ENCODE measurements around the gene MACIR.
"Not testable (repeated sequence)": the region's sequence is repeated elsewhere in the genome, so short reads cannot be mapped to it uniquely, and the experiment has no call there.

Gene MACIR

DNA sequence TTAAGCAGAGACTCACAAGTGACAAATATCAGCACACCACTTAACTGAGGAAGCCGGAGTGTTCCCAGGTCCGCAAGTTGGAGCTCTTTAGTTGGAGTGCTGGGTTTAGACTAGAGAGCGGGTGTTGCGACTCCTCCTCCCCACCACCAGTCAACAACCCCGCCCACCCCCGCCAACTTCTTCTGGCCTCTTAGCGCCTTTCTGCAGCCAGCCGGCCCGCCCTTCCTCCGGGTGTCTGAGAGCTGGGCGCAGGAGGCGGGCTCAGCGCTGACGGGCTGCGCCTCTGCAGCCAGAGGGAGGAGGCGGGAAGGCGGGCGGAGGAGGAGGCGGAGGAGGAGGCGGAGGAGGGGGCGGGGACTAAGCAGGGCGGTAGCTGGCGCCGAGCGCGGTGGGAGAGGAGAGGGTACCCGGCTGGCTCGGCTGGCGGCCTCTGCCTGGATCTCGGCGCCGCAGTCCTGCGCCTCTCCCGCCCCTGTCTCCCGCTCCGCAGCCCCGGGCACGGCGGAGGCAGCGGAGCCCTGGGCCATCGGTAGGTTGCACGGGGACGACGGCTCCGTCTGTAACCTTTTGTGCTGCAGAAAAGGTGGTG lies at the start of gene MACIR:
Gene MACIR (plus strand): TSS at position 396 of the 589 bp plus-strand sequence. CDS start 17,157 bp downstream, outside the sequence.
- peak; percentile 97 for DNase-seq

GRCh38 chr5:103209065-103209464 lies 49.5 kb upstream of the MACIR start:
- DNase-seq: no peak

DNA sequence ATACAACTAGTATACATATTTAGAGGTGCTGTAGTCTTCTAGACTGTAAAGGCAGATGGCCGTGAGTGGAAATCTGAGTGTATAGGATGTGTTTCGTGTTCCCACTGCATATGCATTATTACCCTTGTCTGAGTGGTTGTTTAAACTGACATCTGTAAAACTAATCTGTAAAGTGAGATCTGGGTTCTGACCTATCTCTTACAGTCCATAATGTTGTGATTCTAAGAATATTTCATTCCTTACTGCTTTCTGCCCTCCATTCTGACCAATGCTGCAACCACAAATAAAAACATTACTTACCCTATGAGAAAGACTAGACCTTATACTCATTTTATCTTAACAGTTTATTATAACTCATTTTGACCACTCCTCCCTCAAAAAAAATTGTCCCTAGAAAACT lies 47.6 kb upstream of the MACIR start:
- DNase-seq: no peak

GRCh38 chr5:103211576-103212561 lies 46.7 kb upstream of the MACIR start:
- DNase-seq: no peak

DNA sequence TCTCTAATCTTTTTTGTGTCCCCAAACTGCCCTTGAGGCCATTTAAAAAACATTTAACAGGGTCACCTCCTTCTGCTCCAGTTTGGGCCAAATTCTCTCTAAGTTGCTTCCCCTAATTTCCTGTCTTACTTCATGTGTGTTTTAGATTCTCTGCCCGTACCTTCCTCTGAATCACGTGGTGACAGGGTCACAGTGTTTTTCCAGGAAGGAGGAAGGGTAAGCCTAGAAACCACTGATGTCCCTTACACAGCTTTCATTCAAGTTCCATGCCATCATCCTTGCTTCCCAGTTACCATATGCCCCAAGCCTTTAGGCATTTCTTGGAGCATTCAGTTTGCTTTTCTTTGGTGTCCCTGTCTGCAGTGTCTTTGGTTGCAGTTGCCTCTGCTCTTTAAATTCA lies 42.4 kb upstream of the MACIR start:
- no peak for DNase-seq

GRCh38 chr5:103216697-103217096 lies 41.9 kb upstream of the MACIR start:
- no peak for DNase-seq

GRCh38 chr5:103217101-103217500 lies 41.5 kb upstream of the MACIR start:
- DNase-seq: no peak

- DNase-seq: no peak
Measured at GRCh38 chr5:103218164-103218563, 40.4 kb upstream of the MACIR start.

GRCh38 chr5:103219074-103219473 lies 39.5 kb upstream of the MACIR start:
- DNase-seq: not testable (repeated sequence)

DNA sequence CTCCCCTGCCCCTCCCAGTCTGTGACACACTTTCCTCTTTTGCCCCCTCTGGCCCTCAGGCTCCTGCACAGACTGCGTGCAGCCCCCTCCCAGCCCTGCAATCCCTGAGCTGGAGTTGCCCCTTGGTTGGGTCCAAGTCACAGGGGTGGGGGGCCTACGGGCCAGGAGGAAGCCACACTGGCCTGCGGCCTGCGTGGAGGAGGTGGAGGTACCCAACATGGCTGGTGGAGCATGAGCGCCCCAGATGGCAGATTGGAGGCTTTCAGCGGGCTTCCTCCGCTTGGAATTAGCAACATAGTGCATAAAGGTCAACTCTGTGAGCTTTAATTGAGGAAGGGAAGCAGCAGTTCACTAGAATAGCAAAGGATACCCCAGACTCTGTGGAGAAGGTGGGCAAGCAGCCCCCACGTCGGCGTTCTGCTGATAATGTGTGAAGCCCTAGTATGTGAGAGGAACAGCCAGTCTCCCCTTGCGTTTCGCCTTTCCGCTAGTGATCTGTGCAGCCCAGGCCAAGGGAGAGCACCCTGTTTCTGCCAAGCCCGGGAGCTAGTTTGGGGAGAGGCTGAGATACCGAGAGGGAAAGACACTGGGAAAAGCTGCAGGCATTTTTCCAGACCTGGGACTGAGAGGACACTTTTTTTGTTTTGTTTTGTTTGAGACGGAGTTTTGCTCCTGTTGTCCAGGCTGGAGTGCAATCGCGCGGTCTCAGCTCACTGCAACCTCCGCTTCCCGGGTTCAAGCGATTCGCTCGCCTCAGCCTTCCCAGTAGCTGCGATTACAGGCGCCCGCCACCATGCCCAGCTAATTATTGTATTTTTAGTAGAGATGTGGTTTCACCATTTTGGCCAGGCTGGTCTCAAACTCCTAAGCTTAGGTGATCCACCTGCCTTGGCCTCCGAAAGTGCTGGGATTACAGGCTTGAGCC lies 35.3 kb upstream of the MACIR start:
- no peak for DNase-seq

- no peak for DNase-seq
Measured at GRCh38 chr5:103224118-103224893, 34.3 kb upstream of the MACIR start.

DNA sequence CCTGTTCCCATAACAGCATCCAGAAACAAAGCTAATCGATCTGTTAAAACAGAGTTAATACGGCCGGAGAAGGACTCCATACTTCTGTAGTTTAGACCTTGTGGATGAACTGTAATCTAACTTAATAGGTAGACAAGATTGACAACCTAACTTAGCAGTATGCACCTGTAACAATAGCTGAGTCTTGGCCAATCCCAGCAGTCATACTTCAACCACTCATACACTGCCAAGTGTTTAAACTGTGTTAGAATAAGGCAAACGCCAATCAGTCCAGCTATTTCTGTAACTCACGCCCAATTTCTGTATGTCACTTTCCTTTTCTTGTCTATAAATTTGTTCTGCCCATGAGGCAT lies 33.7 kb upstream of the MACIR start:
- DNase-seq: no peak

- no peak for DNase-seq
Measured at GRCh38 chr5:103228061-103228460, 30.5 kb upstream of the MACIR start.

DNA sequence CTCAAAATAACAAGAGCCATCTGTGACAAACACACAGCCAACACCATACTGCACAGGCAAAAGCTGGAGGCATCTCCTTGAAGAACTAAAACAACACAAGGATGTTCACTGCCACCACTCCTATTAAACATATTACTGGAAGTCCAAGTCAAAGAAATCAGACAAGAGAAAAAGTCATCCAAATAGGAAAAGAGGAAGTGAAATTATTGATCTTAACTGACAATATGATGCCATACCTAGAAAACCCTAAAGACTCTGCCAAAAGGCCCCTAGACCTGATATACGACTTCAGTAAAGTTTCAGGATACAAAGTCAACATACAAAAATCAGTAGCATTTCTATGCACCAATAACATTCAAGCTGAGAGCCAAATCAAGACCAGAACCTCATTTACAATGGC lies 30.0 kb upstream of the MACIR start:
- no peak for DNase-seq

DNA sequence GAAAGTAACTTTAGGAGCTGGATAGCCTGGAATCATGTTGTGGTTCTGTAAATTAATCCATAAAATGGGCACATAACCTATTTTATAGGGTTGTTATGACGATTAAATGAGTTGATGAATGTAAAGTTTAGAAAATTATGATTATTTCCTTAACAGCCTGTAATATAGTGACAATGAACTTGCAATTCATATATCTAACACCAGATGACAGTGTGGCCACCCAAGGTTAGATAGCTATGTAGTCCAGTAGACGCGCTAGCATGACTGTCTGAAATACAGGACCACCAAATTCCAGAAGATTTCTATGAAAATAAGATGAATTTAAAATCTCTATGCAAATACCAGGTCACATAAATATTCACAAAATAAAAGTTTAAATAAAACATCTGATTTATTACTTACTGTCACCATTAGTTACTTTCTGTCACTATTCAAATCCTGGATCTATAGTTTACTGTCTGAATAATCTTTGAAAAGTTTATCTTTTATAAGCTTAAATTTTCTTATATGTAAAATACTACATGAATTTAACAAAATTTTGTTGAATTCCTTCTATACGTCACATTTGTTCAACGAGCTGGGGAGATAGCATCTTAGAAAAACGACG lies 26.1 kb upstream of the MACIR start:
- DNase-seq: no peak

- DNase-seq: no peak
Measured at GRCh38 chr5:103234239-103234975, 24.2 kb upstream of the MACIR start.

GRCh38 chr5:103235891-103236290 lies 22.7 kb upstream of the MACIR start:
- no peak for DNase-seq

DNA sequence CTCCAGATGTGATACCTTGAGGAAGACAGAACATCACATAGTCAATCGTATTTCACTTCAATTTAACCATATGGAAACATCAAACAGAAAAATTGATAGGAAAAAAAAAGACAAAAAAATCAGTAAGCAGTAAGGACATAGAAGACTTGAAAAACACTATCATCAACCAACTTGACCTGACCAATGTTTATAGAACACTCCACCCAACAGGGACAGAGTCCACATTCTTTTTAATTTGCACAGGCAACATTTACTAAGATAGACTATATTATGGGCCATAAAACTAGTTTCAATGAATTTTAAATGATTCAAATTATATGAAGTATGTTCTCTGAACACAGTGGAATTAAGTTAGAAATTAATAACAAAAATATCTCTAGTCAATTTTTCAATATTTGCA lies 20.8 kb upstream of the MACIR start:
- DNase-seq: no peak

GRCh38 chr5:103243665-103244064 lies 14.9 kb upstream of the MACIR start:
- no peak for DNase-seq

DNA sequence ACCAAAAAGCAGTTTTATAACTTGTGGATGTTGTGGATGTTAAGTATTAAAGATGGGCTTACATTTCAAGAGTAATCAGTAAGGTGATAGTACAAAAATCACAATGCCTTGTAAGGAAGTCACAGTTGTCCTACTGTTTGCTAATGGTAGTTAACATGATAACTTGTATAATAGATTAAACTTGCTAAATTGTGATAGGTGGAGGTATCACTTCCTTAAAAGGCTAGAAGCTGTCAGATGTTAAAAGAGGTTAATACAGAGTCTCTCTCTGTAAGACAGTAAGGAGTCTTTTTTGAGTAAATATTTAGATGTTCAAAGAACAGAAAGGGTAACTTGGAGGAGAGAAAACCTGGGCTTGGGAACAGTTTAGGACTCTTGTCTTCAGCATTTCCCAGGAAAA lies 14.2 kb upstream of the MACIR start:
- DNase-seq: no peak

DNA sequence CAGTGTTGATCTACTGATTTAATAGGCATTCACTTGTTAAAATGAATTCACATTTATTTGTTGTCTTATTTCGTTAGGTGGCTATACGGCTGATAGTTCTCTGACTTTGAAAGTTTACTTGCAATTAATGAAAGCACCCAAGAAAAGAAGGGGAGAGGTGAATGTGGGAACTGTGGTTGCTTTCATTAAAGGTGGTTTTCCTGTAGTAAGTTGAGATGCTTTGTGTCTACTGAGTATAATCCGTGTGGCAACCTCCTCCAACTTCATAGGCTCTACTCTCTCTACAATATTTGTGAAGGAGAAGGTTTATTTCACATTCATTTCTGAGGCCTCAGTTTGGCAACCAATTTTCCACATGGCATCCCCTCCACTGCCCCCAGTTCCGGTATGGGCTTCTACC lies 12.8 kb upstream of the MACIR start:
- no peak for DNase-seq
